HepG2 (cell line): ENCODE results near the gene ADI1. TPM values are rescaled to one million over a fixed set of nuclear protein-coding genes. Genes with fewer than 3 reads are reported as not detected.

Experiments
- ELF3 ChIP-seq: IDR thresholded peaks from 2 replicates; pipeline ENCODE4 v1.6.1; 2016; ENCODE audit warnings: missing genetic modification reagents, missing compliant biosample characterization
- GTF2F1 ChIP-seq: fragments of 150-350 bp; IDR thresholded peaks from 2 replicates; pipeline ENCODE4 v1.6.1; 2014; ENCODE audit warnings: low read length
- KAT8 ChIP-seq: IDR thresholded peaks from 2 replicates; pipeline ENCODE4 v1.6.1; 2016; ENCODE audit warnings: missing genetic modification reagents, missing compliant biosample characterization
- KLF16 ChIP-seq, 2 experiments: sonication (generic) in 1 of 2; formaldehyde crosslinking in 1 of 2; IDR thresholded peaks; 2 replicates each; pipeline versions ENCODE4 v1.6.1 to v1.8.0; 2016 to 2023; ENCODE audit warnings: missing genetic modification reagents in 2 of 2, missing compliant biosample characterization in 1 of 2
- NBN ChIP-seq: fragments of 450-650 bp; conservative IDR thresholded peaks from 2 replicates; pipeline ENCODE4 v1.6.1; 2017
- NFE2L1 ChIP-seq: sonication (generic); formaldehyde crosslinking; IDR thresholded peaks from 2 replicates; pipeline ENCODE4 v1.4.0; 2020; ENCODE audit warnings: missing genetic modification reagents, mild to moderate bottlenecking, borderline replicate concordance
- PLRG1 ChIP-seq: fragments of 450-650 bp; conservative IDR thresholded peaks from 2 replicates; pipeline ENCODE4 v1.6.1; 2016
- POLR2AphosphoS2 ChIP-seq: IDR thresholded peaks from 2 replicates; pipeline ENCODE4 v1.6.1; 2011; ENCODE audit warnings: low read depth, low read length, improper control_type of control experiment
- PRMT3 ChIP-seq: sonication (generic); formaldehyde crosslinking; IDR thresholded peaks from 2 replicates; pipeline ENCODE4 v1.8.1; 2022; ENCODE audit warnings: low read depth, mild to moderate bottlenecking, moderate library complexity, missing genetic modification reagents, borderline replicate concordance
- REL ChIP-seq: sonication (generic); formaldehyde crosslinking; conservative IDR thresholded peaks from 2 replicates; pipeline ENCODE4 v1.8.0; 2022; ENCODE audit warnings: mild to moderate bottlenecking, missing genetic modification reagents, moderate library complexity
- TRIM24 ChIP-seq: sonication (generic); formaldehyde crosslinking; IDR thresholded peaks from 2 replicates; pipeline ENCODE4 v1.8.0; 2022; ENCODE audit warnings: mild to moderate bottlenecking, missing genetic modification reagents
- ZFP36L1 ChIP-seq: sonication (generic); formaldehyde crosslinking; IDR thresholded peaks from 2 replicates; pipeline ENCODE4 v1.8.0; 2022; ENCODE audit warnings: mild to moderate bottlenecking, missing genetic modification reagents, moderate library complexity
- ZMYM3 ChIP-seq: sonication (generic); formaldehyde crosslinking; IDR thresholded peaks from 2 replicates; pipeline ENCODE4 v1.5.1; 2020; ENCODE audit warnings: mild to moderate bottlenecking, missing genetic modification reagents
- ZNF10 ChIP-seq: sonication (generic); formaldehyde crosslinking; IDR thresholded peaks from 2 replicates; pipeline ENCODE4 v1.4.0; 2020; ENCODE audit warnings: mild to moderate bottlenecking, low read depth, missing genetic modification reagents, borderline replicate concordance
- ZNF180 ChIP-seq: sonication (generic); formaldehyde crosslinking; IDR thresholded peaks from 2 replicates; pipeline ENCODE4 v1.4.0; 2020; ENCODE audit warnings: low read depth, missing genetic modification reagents, borderline replicate concordance
- ZNF367 ChIP-seq: sonication (generic); formaldehyde crosslinking; IDR thresholded peaks from 2 replicates; pipeline ENCODE4 v1.4.0; 2020; ENCODE audit warnings: missing genetic modification reagents, borderline replicate concordance
- ZNF510 ChIP-seq: sonication (generic); formaldehyde crosslinking; IDR thresholded peaks from 2 replicates; pipeline ENCODE4 v1.4.0; 2020; ENCODE audit warnings: low read depth, mild to moderate bottlenecking, missing genetic modification reagents
- ZNF766 ChIP-seq: sonication (generic); formaldehyde crosslinking; IDR thresholded peaks from 2 replicates; pipeline ENCODE4 v1.5.0; 2020; ENCODE audit warnings: missing genetic modification reagents, borderline replicate concordance
- ZNF772 ChIP-seq: sonication (generic); formaldehyde crosslinking; IDR thresholded peaks from 2 replicates; pipeline ENCODE4 v1.5.0; 2020; ENCODE audit warnings: mild to moderate bottlenecking, missing genetic modification reagents
- polyA plus RNA-seq, 8 experiments: library from polyadenylated mRNA; depleted of rRNA in 3 of 8; stranded (reverse) in 7 of 8; unstranded in 1 of 8; fragments of >200 nt; fragmentation: Illumina TruSeq in 4 of 8; extraction: Trizol in 4 of 8; gene quantifications; 2 replicates each; pipeline versions ENCODE4 v1.2.1 to v1.2.3, GENCODE V29; 2011 to 2016; ENCODE audit warnings: low read depth in 4 of 8, missing spikeins in 1 of 8, mixed read lengths in 1 of 8; ENCODE audit not compliant: insufficient read depth in 1 of 8
- total RNA-seq, 5 experiments: library from RNA; depleted of rRNA; stranded (reverse); fragments of >200 nt; fragmentation: Illumina TruSeq; extraction: Trizol; gene quantifications; 2 replicates each; pipeline ENCODE4 v1.2.3, GENCODE V29; 2016; ENCODE audit warnings: low read depth in 1 of 5
- TF ChIP-seq, protein P1 (sequence below): sonication (generic); formaldehyde crosslinking; IDR thresholded peaks from 2 replicates; pipeline ENCODE4 v1.4.0; 2020; ENCODE audit warnings: mild to moderate bottlenecking, low read depth, missing genetic modification reagents
- TF ChIP-seq, protein P2 (sequence below): IDR thresholded peaks from 2 replicates; pipeline ENCODE4 v1.6.1; 2016
- TF ChIP-seq, protein P3 (sequence below): sonication (generic); formaldehyde crosslinking; IDR thresholded peaks from 2 replicates; pipeline ENCODE4 v1.8.0; 2022; ENCODE audit warnings: mild to moderate bottlenecking, missing genetic modification reagents, moderate library complexity
- TF ChIP-seq, protein P4 (sequence below): sonication (generic); formaldehyde crosslinking; IDR thresholded peaks from 2 replicates; pipeline ENCODE4 v1.4.0; 2020; ENCODE audit warnings: missing genetic modification reagents
- TF ChIP-seq, protein P5 (sequence below): sonication (generic); formaldehyde crosslinking; IDR thresholded peaks from 2 replicates; pipeline ENCODE4 v1.8.0; 2022; ENCODE audit warnings: missing genetic modification reagents, mild to moderate bottlenecking, moderate library complexity, borderline replicate concordance

Gene ADI1
- total and polyA plus RNA-seq, 2 of the 13 experiments (the other 11 are each of a cell fraction or from before 2014, with no cell fraction given), result 28.7 to 123 TPM

DNA sequence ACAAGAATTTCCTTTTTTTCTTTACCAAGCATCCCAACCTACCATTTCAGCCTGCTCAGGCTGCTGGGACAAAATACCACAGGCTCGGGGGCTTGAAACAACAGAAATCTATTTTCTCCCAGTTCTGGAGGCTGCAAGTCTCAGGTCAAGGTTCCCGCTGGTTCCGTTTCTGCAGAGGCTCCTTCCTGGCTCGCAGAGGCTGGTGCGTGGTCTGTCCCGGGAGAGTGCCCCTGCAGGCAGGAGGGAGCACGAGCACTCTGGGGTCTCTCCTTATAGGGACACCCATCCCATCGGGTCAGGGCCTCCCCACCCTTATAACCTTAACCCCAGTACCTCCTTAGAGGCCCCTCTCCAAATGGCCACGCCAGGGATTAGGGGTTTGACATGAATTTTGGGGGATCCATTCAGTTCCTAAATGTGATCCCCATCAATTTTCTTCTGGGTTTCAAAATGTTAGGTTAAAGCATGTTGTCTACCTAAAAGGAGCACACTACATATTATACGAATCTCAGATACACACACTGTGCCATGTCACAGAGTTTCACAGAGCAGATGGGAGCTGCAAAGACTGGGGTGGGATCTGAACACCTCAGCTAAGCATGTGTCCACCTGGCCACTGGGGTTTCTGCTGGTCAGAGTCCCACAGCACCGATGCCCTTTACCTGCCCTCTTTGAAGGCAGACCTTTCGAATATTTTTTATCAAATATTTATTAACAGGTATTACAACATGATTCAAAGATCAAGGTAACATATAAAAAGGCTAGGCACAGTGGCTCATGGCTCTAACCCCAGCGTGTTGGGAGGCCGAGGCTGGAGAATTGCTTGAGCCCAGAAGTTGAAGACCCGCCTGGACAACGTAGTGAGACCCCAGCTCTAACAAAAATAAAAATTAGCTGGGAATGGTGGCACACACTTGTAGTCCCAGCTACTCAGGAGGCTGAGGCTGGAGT is 17.6 kb upstream of the ADI1 start (continued):
- no peak for TF ChIP-seq ZNF180 (CRISPR knock-in tag)
- TF ChIP-seq TRIM24 (CRISPR knock-in tag), result no peak
- no peak for TF ChIP-seq ZNF10 (CRISPR knock-in tag)
- TF ChIP-seq REL (CRISPR knock-in tag), result no peak
- no peak for TF ChIP-seq PLRG1
- no peak for TF ChIP-seq ZMYM3 (CRISPR knock-in tag)
- TF ChIP-seq KAT8 (CRISPR knock-in tag), result peak; percentile 61
- TF ChIP-seq, protein P1, sequence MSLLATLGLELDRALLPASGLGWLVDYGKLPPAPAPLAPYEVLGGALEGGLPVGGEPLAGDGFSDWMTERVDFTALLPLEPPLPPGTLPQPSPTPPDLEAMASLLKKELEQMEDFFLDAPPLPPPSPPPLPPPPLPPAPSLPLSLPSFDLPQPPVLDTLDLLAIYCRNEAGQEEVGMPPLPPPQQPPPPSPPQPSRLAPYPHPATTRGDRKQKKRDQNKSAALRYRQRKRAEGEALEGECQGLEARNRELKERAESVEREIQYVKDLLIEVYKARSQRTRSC (CRISPR knock-in tag), result no peak; the same call in 1 of the 2 replicates
- TF ChIP-seq ZNF766 (CRISPR knock-in tag), result peak; percentile 57
- no peak for TF ChIP-seq KLF16 (CRISPR knock-in tag; IDR thresholded peaks at IDR 0.05)
- TF ChIP-seq ZNF772 (CRISPR knock-in tag), result 0 out of 2 replicates have a peak, but pooled peaks have one; percentile 63
- TF ChIP-seq GTF2F1, result no peak
- TF ChIP-seq, protein P2, sequence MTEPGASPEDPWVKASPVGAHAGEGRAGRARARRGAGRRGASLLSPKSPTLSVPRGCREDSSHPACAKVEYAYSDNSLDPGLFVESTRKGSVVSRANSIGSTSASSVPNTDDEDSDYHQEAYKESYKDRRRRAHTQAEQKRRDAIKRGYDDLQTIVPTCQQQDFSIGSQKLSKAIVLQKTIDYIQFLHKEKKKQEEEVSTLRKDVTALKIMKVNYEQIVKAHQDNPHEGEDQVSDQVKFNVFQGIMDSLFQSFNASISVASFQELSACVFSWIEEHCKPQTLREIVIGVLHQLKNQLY, result no peak
- TF ChIP-seq, protein P3, sequence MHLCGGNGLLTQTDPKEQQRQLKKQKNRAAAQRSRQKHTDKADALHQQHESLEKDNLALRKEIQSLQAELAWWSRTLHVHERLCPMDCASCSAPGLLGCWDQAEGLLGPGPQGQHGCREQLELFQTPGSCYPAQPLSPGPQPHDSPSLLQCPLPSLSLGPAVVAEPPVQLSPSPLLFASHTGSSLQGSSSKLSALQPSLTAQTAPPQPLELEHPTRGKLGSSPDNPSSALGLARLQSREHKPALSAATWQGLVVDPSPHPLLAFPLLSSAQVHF (CRISPR knock-in tag), result no peak
- 0 out of 2 replicates have a peak, but pooled peaks have one; percentile 81 for TF ChIP-seq ZFP36L1 (CRISPR knock-in tag)
- TF ChIP-seq NBN, result no peak
- TF ChIP-seq, protein P4, sequence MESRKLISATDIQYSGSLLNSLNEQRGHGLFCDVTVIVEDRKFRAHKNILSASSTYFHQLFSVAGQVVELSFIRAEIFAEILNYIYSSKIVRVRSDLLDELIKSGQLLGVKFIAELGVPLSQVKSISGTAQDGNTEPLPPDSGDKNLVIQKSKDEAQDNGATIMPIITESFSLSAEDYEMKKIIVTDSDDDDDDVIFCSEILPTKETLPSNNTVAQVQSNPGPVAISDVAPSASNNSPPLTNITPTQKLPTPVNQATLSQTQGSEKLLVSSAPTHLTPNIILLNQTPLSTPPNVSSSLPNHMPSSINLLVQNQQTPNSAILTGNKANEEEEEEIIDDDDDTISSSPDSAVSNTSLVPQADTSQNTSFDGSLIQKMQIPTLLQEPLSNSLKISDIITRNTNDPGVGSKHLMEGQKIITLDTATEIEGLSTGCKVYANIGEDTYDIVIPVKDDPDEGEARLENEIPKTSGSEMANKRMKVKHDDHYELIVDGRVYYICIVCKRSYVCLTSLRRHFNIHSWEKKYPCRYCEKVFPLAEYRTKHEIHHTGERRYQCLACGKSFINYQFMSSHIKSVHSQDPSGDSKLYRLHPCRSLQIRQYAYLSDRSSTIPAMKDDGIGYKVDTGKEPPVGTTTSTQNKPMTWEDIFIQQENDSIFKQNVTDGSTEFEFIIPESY (CRISPR knock-in tag), result peak; percentile 23; the same call in 1 of the 2 replicates
- TF ChIP-seq NFE2L1, result no peak
- TF ChIP-seq PRMT3 (CRISPR knock-in tag), result no peak
- TF ChIP-seq, protein P5, sequence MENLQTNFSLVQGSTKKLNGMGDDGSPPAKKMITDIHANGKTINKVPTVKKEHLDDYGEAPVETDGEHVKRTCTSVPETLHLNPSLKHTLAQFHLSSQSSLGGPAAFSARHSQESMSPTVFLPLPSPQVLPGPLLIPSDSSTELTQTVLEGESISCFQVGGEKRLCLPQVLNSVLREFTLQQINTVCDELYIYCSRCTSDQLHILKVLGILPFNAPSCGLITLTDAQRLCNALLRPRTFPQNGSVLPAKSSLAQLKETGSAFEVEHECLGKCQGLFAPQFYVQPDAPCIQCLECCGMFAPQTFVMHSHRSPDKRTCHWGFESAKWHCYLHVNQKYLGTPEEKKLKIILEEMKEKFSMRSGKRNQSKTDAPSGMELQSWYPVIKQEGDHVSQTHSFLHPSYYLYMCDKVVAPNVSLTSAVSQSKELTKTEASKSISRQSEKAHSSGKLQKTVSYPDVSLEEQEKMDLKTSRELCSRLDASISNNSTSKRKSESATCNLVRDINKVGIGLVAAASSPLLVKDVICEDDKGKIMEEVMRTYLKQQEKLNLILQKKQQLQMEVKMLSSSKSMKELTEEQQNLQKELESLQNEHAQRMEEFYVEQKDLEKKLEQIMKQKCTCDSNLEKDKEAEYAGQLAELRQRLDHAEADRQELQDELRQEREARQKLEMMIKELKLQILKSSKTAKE, result no peak
- no peak for TF ChIP-seq ZNF367 (CRISPR knock-in tag)
- TF ChIP-seq POLR2AphosphoS2, result no peak
- peak; percentile 51; the same call in 1 of the 2 replicates for TF ChIP-seq ELF3 (CRISPR knock-in tag)
- no peak for TF ChIP-seq ZNF510 (CRISPR knock-in tag)
